WERI-Rb-1 (cell line): ENCODE results near the gene STXBP3.

ENCODE experiments used
- DNase-seq: peaks from one replicate; pipeline ENCODE4 v3.0.0-alpha.2; 2020
- H3K27ac ChIP-seq: fragments of 250-450 bp; sonication (Bioruptor Pico); 2 replicates; pipeline ENCODE4 v1.5.1; 2020; ENCODE audit warnings: mild to moderate bottlenecking, moderate library complexity
- H3K27me3 ChIP-seq: fragments of 250-450 bp; sonication (Bioruptor Pico); 2 replicates; pipeline ENCODE4 v1.5.1; 2021; ENCODE audit warnings: mild to moderate bottlenecking, low read depth, moderate library complexity; ENCODE audit not compliant: insufficient read depth, severe bottlenecking
- H3K36me3 ChIP-seq: fragments of 250-450 bp; sonication (Bioruptor Pico); 2 replicates; pipeline ENCODE4 v1.5.1; 2020; ENCODE audit warnings: mild to moderate bottlenecking, moderate library complexity
- H3K4me3 ChIP-seq: 2 replicates; pipeline ENCODE4 v1.5.1; 2011; ENCODE audit warnings: low read depth, mild to moderate bottlenecking, control low read depth, low read length
- H3K9me3 ChIP-seq: fragments of 250-450 bp; sonication (Bioruptor Pico); 2 replicates; pipeline ENCODE4 v1.5.1; 2021; ENCODE audit warnings: mild to moderate bottlenecking, moderate library complexity; ENCODE audit not compliant: severe bottlenecking
- CTCF ChIP-seq: IDR thresholded peaks from 2 replicates; pipeline ENCODE4 v1.5.1; 2011; ENCODE audit warnings: low read depth, mild to moderate bottlenecking, control low read depth, inconsistent platforms, low read length

STXBP3 gene

DNA sequence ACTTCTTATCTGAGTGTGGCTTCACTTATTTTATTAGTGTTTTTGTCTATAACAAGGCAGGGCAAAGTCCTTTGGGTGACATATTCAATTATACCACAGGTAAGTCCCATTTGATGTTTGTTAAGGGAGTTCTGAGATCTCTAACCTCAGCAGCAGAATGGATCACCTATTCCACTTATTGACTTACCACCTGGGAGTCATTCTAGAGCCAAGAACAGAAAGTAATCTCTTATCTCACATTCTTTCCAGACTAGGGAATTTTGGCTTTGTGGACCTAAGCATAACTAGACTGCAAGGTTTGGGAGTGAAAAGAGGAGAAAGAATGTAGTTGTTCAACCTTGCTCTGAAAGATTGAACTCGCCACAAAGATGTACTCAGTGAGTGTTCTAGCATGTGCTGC lies 20.6 kb upstream of the STXBP3 start:
- Histone ChIP-seq H3K27ac (no peak overlapping the region), H3K27me3 (no peaks in the 10 kb centered on the region), H3K4me3 (no peak overlapping the region), H3K36me3 (no peaks in the 10 kb centered on the region), H3K9me3 (no peaks in the 10 kb centered on the region)
- TF ChIP-seq CTCF: no peak
- no peak for DNase-seq

GRCh38 chr1:108728327-108728923 lies 18.0 kb upstream of the STXBP3 start:
- H3K9me3 ChIP-seq: no peaks in the 10 kb centered on the region

DNA sequence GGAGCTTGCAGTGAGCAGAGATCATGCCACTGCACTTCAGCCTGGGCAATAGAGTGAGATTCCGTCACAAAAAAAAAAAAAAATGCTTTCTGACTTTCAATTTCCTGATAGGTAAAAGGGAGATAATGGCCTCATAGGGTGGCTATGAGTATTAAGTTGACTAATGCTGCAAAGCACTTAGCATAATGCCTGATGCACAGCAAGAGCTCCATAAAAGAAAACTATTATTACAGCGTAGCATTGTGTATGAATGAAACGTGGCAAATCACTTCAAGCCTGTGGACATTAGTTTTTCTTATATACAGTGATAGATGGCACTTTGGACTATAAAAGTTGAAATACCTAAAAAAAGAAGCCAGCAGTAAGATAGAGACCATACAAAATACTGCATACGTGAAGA lies 17.0 kb upstream of the STXBP3 start:
- Histone ChIP-seq H3K36me3 (no peaks in the 10 kb centered on the region), H3K27ac (no peak overlapping the region), H3K4me3 (no peak overlapping the region), H3K9me3 (no peaks in the 10 kb centered on the region), H3K27me3 (no peaks in the 10 kb centered on the region)
- TF ChIP-seq CTCF: no peak
- no peak for DNase-seq

More at GRCh38 chr1:108728327-108728923, 18.0 kb upstream of the STXBP3 start:
- Histone ChIP-seq H3K36me3 (no peaks in the 10 kb centered on the region), H3K4me3 (no peak overlapping the region), H3K27me3 (no peaks in the 10 kb centered on the region), H3K27ac (no peak overlapping the region)
- no peak for TF ChIP-seq CTCF
- no peak for DNase-seq

GRCh38 chr1:108732398-108732797 lies 14.1 kb upstream of the STXBP3 start:
- no peak overlapping the region for H3K4me3 ChIP-seq
- H3K27me3 ChIP-seq: no peaks in the 10 kb centered on the region
- H3K36me3 ChIP-seq: no peaks in the 10 kb centered on the region
- H3K27ac ChIP-seq: no peak overlapping the region
- no peak for DNase-seq
- no peak for TF ChIP-seq CTCF
- H3K9me3 ChIP-seq: no peaks in the 10 kb centered on the region

GRCh38 chr1:108734171-108734865 lies 12.2 kb upstream of the STXBP3 start:
- H3K27me3 ChIP-seq: no peaks in the 10 kb centered on the region
- no peak for DNase-seq
- no peak for TF ChIP-seq CTCF
- no peaks in the 10 kb centered on the region for H3K9me3 ChIP-seq
- H3K27ac ChIP-seq: no peak overlapping the region
- no peak overlapping the region for H3K4me3 ChIP-seq
- no peaks in the 10 kb centered on the region for H3K36me3 ChIP-seq
